Esophagus muscularis mucosa (tissue), 4 donors: ENCODE data around the gene C9.
"Not testable (repeated sequence)": the region's sequence is repeated elsewhere in the genome, so short reads cannot be mapped to it uniquely, and the experiment has no call there.

Experiments
- EP300 ChIP-seq: sonication (generic); formaldehyde crosslinking; IDR thresholded peaks from one replicate; pipeline ENCODE4 v1.6.1; 2017; ENCODE audit warnings: antibody characterized with exemption
- POLR2A ChIP-seq: fragments of 450-650 bp; IDR thresholded peaks from one replicate; pipeline ENCODE4 v1.6.1; 2017; ENCODE audit warnings: antibody characterized with exemption, moderate library complexity, mild to moderate bottlenecking, low read depth
- POLR2AphosphoS5 ChIP-seq, 2 donors: sonication (generic); formaldehyde crosslinking; IDR thresholded peaks; one replicate each; pipeline ENCODE4 v1.6.1; 2017; ENCODE audit warnings: antibody characterized with exemption in 2 of 2
- TF ChIP-seq, protein P1 (sequence below), 3 experiments: fragments of 200-600 bp in 2 of 3; fragments of 450-650 bp in 1 of 3; sonication (generic) in 2 of 3; IDR thresholded peaks; one replicate each; pipeline ENCODE4 v1.5.1; 2017 to 2019; ENCODE audit warnings: antibody characterized with exemption in 3 of 3, mild to moderate bottlenecking in 2 of 3, moderate library complexity in 1 of 3

DNA sequence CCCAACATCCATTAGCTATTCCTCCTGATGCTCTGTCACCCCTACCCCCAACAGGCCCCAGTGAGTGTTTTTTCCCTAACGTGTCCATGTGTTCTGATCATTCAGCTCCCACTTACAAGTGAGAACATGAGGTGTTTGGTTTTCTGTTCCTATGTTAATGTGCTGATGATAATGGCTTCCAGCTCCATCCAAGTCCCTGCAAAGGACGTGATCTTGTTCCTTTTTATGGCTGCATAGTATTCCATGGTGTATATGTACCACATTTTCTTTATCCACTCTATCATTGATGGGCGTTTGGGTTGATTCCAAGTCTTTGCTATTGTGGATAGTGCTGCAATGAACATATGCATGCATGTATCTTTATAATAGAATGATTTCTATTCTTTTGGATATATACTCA lies 47.8 kb downstream of the C9 start:
- TF ChIP-seq, protein P1, sequence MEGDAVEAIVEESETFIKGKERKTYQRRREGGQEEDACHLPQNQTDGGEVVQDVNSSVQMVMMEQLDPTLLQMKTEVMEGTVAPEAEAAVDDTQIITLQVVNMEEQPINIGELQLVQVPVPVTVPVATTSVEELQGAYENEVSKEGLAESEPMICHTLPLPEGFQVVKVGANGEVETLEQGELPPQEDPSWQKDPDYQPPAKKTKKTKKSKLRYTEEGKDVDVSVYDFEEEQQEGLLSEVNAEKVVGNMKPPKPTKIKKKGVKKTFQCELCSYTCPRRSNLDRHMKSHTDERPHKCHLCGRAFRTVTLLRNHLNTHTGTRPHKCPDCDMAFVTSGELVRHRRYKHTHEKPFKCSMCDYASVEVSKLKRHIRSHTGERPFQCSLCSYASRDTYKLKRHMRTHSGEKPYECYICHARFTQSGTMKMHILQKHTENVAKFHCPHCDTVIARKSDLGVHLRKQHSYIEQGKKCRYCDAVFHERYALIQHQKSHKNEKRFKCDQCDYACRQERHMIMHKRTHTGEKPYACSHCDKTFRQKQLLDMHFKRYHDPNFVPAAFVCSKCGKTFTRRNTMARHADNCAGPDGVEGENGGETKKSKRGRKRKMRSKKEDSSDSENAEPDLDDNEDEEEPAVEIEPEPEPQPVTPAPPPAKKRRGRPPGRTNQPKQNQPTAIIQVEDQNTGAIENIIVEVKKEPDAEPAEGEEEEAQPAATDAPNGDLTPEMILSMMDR (IDR thresholded peaks at IDR 0.05): not testable (repeated sequence)
- TF ChIP-seq EP300; POLR2A; POLR2AphosphoS5 (IDR thresholded peaks at IDR 0.05): not testable (repeated sequence)
